Measurements from ENCODE around the gene ATG7.

GRCh38 chr3:11566478-11566877, 294.3 kb downstream of the ATG7 start:
- no peak for TF ChIP-seq CTCF (conservative IDR thresholded peaks at IDR 0.05; ENCODE audit: low read length)
- no peak for TF ChIP-seq EZH2phosphoT487 (IDR thresholded peaks at IDR 0.05; ENCODE audit: borderline replicate concordance, low read depth, low read length)

Measured in OCI-LY7 (cell line).